ENCODE measurements around the gene DENND1A.

Gene DENND1A

GRCh38 chr9:123722378-123722777 is 207.5 kb downstream of the DENND1A start:
- DNase-seq, result no peak

- DNase-seq, result no peak
Measured at GRCh38 chr9:123718188-123718587, 211.7 kb downstream of the DENND1A start.

- DNase-seq, result no peak
Measured at GRCh38 chr9:123717581-123718175, 212.2 kb downstream of the DENND1A start.

- no peak for DNase-seq
Measured at GRCh38 chr9:123716339-123716945, 213.5 kb downstream of the DENND1A start.

- no peak for DNase-seq
Measured at GRCh38 chr9:123715258-123715657, 214.7 kb downstream of the DENND1A start.

GRCh38 chr9:123713282-123713681 is 216.6 kb downstream of the DENND1A start:
- DNase-seq, result no peak

- DNase-seq, result no peak
Measured at GRCh38 chr9:123712399-123712798, 217.5 kb downstream of the DENND1A start.

GRCh38 chr9:123710299-123710698 is 219.6 kb downstream of the DENND1A start:
- DNase-seq, result no peak

- DNase-seq, result no peak
Measured at GRCh38 chr9:123702483-123702882, 227.4 kb downstream of the DENND1A start.

GRCh38 chr9:123697686-123698085 is 232.2 kb downstream of the DENND1A start:
- DNase-seq, result no peak

GRCh38 chr9:123696476-123696875 is 233.4 kb downstream of the DENND1A start:
- no peak for DNase-seq

GRCh38 chr9:123695386-123695785 is 234.5 kb downstream of the DENND1A start:
- no peak for DNase-seq

GRCh38 chr9:123691765-123692303 is 238.1 kb downstream of the DENND1A start:
- no peak for DNase-seq

GRCh38 chr9:123689701-123690428 is 240.1 kb downstream of the DENND1A start:
- DNase-seq, result no peak

GRCh38 chr9:123687246-123687751 is 242.6 kb downstream of the DENND1A start:
- DNase-seq, result no peak

GRCh38 chr9:123686829-123687192 is 243.1 kb downstream of the DENND1A start:
- DNase-seq, result no peak

GRCh38 chr9:123686131-123686828 is 243.6 kb downstream of the DENND1A start:
- DNase-seq, result no peak

GRCh38 chr9:123685489-123686083 is 244.3 kb downstream of the DENND1A start:
- DNase-seq, result no peak

GRCh38 chr9:123684393-123685149 is 245.4 kb downstream of the DENND1A start:
- DNase-seq, result no peak

- DNase-seq, result no peak
Measured at GRCh38 chr9:123682746-123683145, 247.2 kb downstream of the DENND1A start.

GRCh38 chr9:123680352-123680751 is 249.6 kb downstream of the DENND1A start:
- no peak for DNase-seq

Measured in activated CD4-positive, alpha-beta T cell treated with anti-CD3 and anti-CD28 coated beads for 4 hours (primary cell).